22Rv1 (cell line): ENCODE measurements around the gene ZNF398.
"Not testable (repeated sequence)": the region's sequence is repeated elsewhere in the genome, so short reads cannot be mapped to it uniquely, and the experiment has no call there.

Source experiments
- CTCF ChIP-seq: fragments of 450-650 bp; IDR thresholded peaks from 2 replicates; pipeline ENCODE4 v1.5.1; 2017; ENCODE audit warnings: mild to moderate bottlenecking
- ZFX ChIP-seq: fragments of 450-650 bp; IDR thresholded peaks from 2 replicates; pipeline ENCODE4 v1.6.1; 2017; ENCODE audit warnings: antibody characterized with exemption, borderline replicate concordance

- not testable (repeated sequence) for TF ChIP-seq CTCF, ZFX
Measured at GRCh38 chr7:149226366-149226765, 79.1 kb downstream of the ZNF398 start.
